Central memory CD8-positive, alpha-beta T cell (primary cell): ENCODE results near the gene OR2V2.

Source experiments
- ATAC-seq: fragments of 150-1000 bp; cut with Tn5 transposase; replicated peaks from 2 replicates; pipeline ENCODE4 v1.10.0; 2022; ENCODE audit warnings: mild to moderate bottlenecking, moderate FRiP score, moderate number of reproducible peaks; ENCODE audit not compliant: poor library complexity, severe bottlenecking; ENCODE audit errors: extremely low read depth
- DNase-seq, 2 donors: peaks; one replicate each; pipeline ENCODE4 v3.0.0; 2021; ENCODE audit warnings: low spot score in 2 of 2
- H3K27ac Mint-ChIP-seq: one replicate; pipeline ENCODE4 v1.8.0; 2022; ENCODE audit warnings: low read depth, mild to moderate bottlenecking, moderate library complexity, mixed read lengths
- H3K27me3 Mint-ChIP-seq: one replicate; pipeline ENCODE4 v1.8.0; 2022; ENCODE audit warnings: mixed read lengths
- H3K36me3 Mint-ChIP-seq: one replicate; pipeline ENCODE4 v1.8.0; 2022; ENCODE audit warnings: mild to moderate bottlenecking, moderate library complexity, mixed read lengths; ENCODE audit not compliant: insufficient read depth
- H3K4me1 Mint-ChIP-seq: one replicate; pipeline ENCODE4 v1.8.0; 2022; ENCODE audit warnings: mixed read lengths
- H3K4me3 Mint-ChIP-seq: one replicate; pipeline ENCODE4 v1.8.0; 2022; ENCODE audit warnings: mild to moderate bottlenecking, moderate library complexity, mixed read lengths
- H3K9me3 Mint-ChIP-seq: one replicate; pipeline ENCODE4 v1.8.0; 2022; ENCODE audit warnings: mixed read lengths

OR2V2 gene

GRCh38 chr5:181204826-181205760 is 57.7 kb downstream of the OR2V2 start, which contains the start of gene TRIM7:
Gene TRIM7 (minus strand): TSS chr5:181205196. CDS start chr5:181205110, 86 bp downstream.
- H3K9me3 Mint-ChIP-seq: no peaks in the 10 kb centered on the region
- H3K36me3 Mint-ChIP-seq: peaks cover 37% of the 10 kb centered on the region
- no peak for DNase-seq
- ATAC-seq: no peak
- H3K27me3 Mint-ChIP-seq: peaks cover 24% of the 10 kb centered on the region
- peaks cover 44% of the 10 kb centered on the region for H3K4me1 Mint-ChIP-seq
- H3K27ac Mint-ChIP-seq: peak within 1 kb of the TSS; percentile 100
- peak within 1 kb of the TSS; percentile 92 for H3K4me3 Mint-ChIP-seq

GRCh38 chr5:181205761-181206649 is 58.6 kb downstream of the OR2V2 start:
- H3K36me3 Mint-ChIP-seq: peaks cover 40% of the 10 kb centered on the region
- DNase-seq (no peak), ATAC-seq (no peak)
- peaks cover 24% of the 10 kb centered on the region for H3K27me3 Mint-ChIP-seq
- H3K9me3 Mint-ChIP-seq: no peaks in the 10 kb centered on the region
- H3K4me3 Mint-ChIP-seq: peak overlapping the region; percentile 92
- peaks cover 44% of the 10 kb centered on the region for H3K4me1 Mint-ChIP-seq
- peak overlapping the region; percentile 100 for H3K27ac Mint-ChIP-seq

GRCh38 chr5:181207214-181207959 is 60.0 kb downstream of the OR2V2 start:
- H3K4me1 Mint-ChIP-seq: peaks cover 44% of the 10 kb centered on the region
- peaks cover 24% of the 10 kb centered on the region for H3K27me3 Mint-ChIP-seq
- H3K4me3 Mint-ChIP-seq: peak overlapping the region; percentile 92
- ATAC-seq: peak; percentile 72
- peak overlapping the region; percentile 100 for H3K27ac Mint-ChIP-seq
- DNase-seq: peak; percentile 54 to 74
- no peaks in the 10 kb centered on the region for H3K9me3 Mint-ChIP-seq
- peaks cover 40% of the 10 kb centered on the region for H3K36me3 Mint-ChIP-seq

GRCh38 chr5:181207960-181208253 is 60.5 kb downstream of the OR2V2 start:
- Mint-ChIP-seq H3K4me3 (peak overlapping the region; percentile 92), H3K4me1 (peaks cover 44% of the 10 kb centered on the region), H3K27ac (peak overlapping the region; percentile 100), H3K36me3 (peaks cover 40% of the 10 kb centered on the region), H3K27me3 (peaks cover 24% of the 10 kb centered on the region), H3K9me3 (no peaks in the 10 kb centered on the region)
- no peak for ATAC-seq
- no peak for DNase-seq
